K562 (cell line): ENCODE results near the gene EPB41L4A. TPM values are rescaled to one million over a fixed set of nuclear protein-coding genes. Genes with fewer than 3 reads are reported as not detected.

Experiments
- ATF6 ChIP-seq: sonication (generic); formaldehyde crosslinking; IDR thresholded peaks from 2 replicates; pipeline ENCODE4 v1.4.0; 2020; ENCODE audit warnings: mild to moderate bottlenecking, missing genetic modification reagents
- CREM ChIP-seq: IDR thresholded peaks from 2 replicates; pipeline ENCODE4 v1.6.1; 2014; ENCODE audit warnings: antibody characterized with exemption, low read depth
- E2F3 ChIP-seq: fragments of 250-450 bp; sonication (Bioruptor Pico); IDR thresholded peaks from 2 replicates; pipeline ENCODE4 v1.4.0; 2020; ENCODE audit warnings: mild to moderate bottlenecking
- ETS2 ChIP-seq: IDR thresholded peaks from 2 replicates; pipeline ENCODE4 v1.6.1; 2016; ENCODE audit warnings: borderline replicate concordance, missing genetic modification characterization, mild to moderate bottlenecking, moderate library complexity, missing compliant biosample characterization; ENCODE audit not compliant: poor library complexity, severe bottlenecking
- HIVEP1 ChIP-seq: fragments of 250-450 bp; sonication (Bioruptor Pico); IDR thresholded peaks from 2 replicates; pipeline ENCODE4 v1.4.0; 2020; ENCODE audit warnings: mild to moderate bottlenecking
- KAT7 ChIP-seq: sonication (generic); formaldehyde crosslinking; IDR thresholded peaks from 2 replicates; pipeline ENCODE4 v1.8.0; 2022; ENCODE audit warnings: missing genetic modification reagents, mild to moderate bottlenecking, borderline replicate concordance
- KLF16 ChIP-seq: IDR thresholded peaks from 2 replicates; pipeline ENCODE4 v1.6.1; 2016; ENCODE audit warnings: antibody characterized with exemption
- MIER1 ChIP-seq: fragments of 450-650 bp; IDR thresholded peaks from 2 replicates; pipeline ENCODE4 v1.6.1; 2016; ENCODE audit warnings: antibody characterized with exemption, mild to moderate bottlenecking, low read depth
- MYNN ChIP-seq, 2 experiments: sonication (generic); formaldehyde crosslinking in 1 of 2; IDR thresholded peaks; 2 replicates each; pipeline versions ENCODE4 v1.5.0 to v1.6.1; 2016 to 2020; ENCODE audit warnings: antibody characterized with exemption in 1 of 2, missing genetic modification reagents in 1 of 2
- RBM25 ChIP-seq: fragments of 200-400 bp; formaldehyde crosslinking; IDR thresholded peaks from 2 replicates; pipeline ENCODE4 v1.6.1; 2018; ENCODE audit warnings: low read length, low read depth, moderate library complexity; ENCODE audit not compliant: severe bottlenecking
- THRB ChIP-seq: fragments of 450-650 bp; formaldehyde crosslinking; conservative IDR thresholded peaks from 2 replicates; pipeline ENCODE4 v1.4.0; 2022; ENCODE audit warnings: mild to moderate bottlenecking, missing genetic modification characterization
- ZKSCAN1 ChIP-seq: fragments of 150-350 bp; IDR thresholded peaks from 2 replicates; pipeline ENCODE4 v1.6.1; 2016; ENCODE audit warnings: low read depth, low read length
- ZNF146 ChIP-seq: IDR thresholded peaks from one replicate; pipeline ENCODE4 v1.6.1; 2018; ENCODE audit warnings: missing compliant biosample characterization; ENCODE audit not compliant: unreplicated experiment
- ZNF24 ChIP-seq: fragments of 450-650 bp; IDR thresholded peaks from 2 replicates; pipeline ENCODE4 v1.6.1; 2016
- polyA plus RNA-seq, 8 experiments: library from polyadenylated mRNA; depleted of rRNA in 4 of 8; stranded (reverse) in 5 of 8; unstranded in 3 of 8; fragments of >200 nt; fragmentation: Nextera tagmentation in 2 of 8; fragmentation: Illumina TruSeq in 1 of 8; extraction: Ambion mirVana in 2 of 8; extraction: Trizol in 1 of 8; gene quantifications; 2 replicates each; pipeline versions ENCODE4 v1.2.1 to v1.2.3, GENCODE V29; 2011 to 2014; ENCODE audit warnings: inconsistent platforms in 1 of 8, missing spikeins in 1 of 8
- total RNA-seq, 7 experiments: library from RNA; depleted of rRNA in 6 of 7; stranded (reverse); fragments of >200 nt in 6 of 7; fragmentation: Illumina TruSeq in 2 of 7; extraction: Trizol in 2 of 7; gene quantifications; 2 replicates each; pipeline versions ENCODE4 v1.2.1 to v1.2.3, GENCODE V29; 2011 to 2021; ENCODE audit warnings: low replicate concordance in 1 of 7
- TF ChIP-seq, protein P1 (sequence below): fragments of 250-450 bp; sonication (Bioruptor Pico); IDR thresholded peaks from 2 replicates; pipeline ENCODE4 v1.4.0; 2020; ENCODE audit warnings: mild to moderate bottlenecking
- TF ChIP-seq, protein P2 (sequence below): fragments of 250-450 bp; sonication (Bioruptor Pico); IDR thresholded peaks from 2 replicates; pipeline ENCODE4 v1.5.0; 2021
- TF ChIP-seq, protein P3 (sequence below): sonication (generic); formaldehyde crosslinking; IDR thresholded peaks from 2 replicates; pipeline ENCODE4 v1.8.1; 2022; ENCODE audit warnings: missing genetic modification reagents
- TF ChIP-seq, protein P4 (sequence below): fragments of 450-650 bp; IDR thresholded peaks from 2 replicates; pipeline ENCODE4 v1.6.1; 2016; ENCODE audit warnings: antibody characterized with exemption

EPB41L4A gene
- total and polyA plus RNA-seq, 9 of the 15 experiments (the other 6 are each of a cell fraction or from before 2014, with no cell fraction given): 0.04 to 0.35 (median 0.12) TPM; not detected in 3

GRCh38 chr5:112160652-112161391 lies 258.3 kb downstream of the EPB41L4A start (continued):
- TF ChIP-seq KLF16: peak; percentile 73
- TF ChIP-seq, protein P1, sequence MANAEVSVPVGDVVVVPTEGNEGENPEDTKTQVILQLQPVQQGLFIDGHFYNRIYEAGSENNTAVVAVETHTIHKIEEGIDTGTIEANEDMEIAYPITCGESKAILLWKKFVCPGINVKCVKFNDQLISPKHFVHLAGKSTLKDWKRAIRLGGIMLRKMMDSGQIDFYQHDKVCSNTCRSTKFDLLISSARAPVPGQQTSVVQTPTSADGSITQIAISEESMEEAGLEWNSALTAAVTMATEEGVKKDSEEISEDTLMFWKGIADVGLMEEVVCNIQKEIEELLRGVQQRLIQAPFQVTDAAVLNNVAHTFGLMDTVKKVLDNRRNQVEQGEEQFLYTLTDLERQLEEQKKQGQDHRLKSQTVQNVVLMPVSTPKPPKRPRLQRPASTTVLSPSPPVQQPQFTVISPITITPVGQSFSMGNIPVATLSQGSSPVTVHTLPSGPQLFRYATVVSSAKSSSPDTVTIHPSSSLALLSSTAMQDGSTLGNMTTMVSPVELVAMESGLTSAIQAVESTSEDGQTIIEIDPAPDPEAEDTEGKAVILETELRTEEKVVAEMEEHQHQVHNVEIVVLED (CRISPR knock-in tag): peak; percentile 46; the same call in 1 of the 2 replicates
- 0 out of 2 replicates have a peak, but pooled peaks have one; percentile 58 for TF ChIP-seq ATF6 (CRISPR knock-in tag)
- no peak for TF ChIP-seq RBM25
- no peak for TF ChIP-seq MYNN (IDR thresholded peaks at IDR 0.05)
- TF ChIP-seq MYNN (CRISPR knock-in tag; IDR thresholded peaks at IDR 0.05): no peak
- peak; percentile 78; the same call in 1 of the 2 replicates for TF ChIP-seq KAT7 (CRISPR knock-in tag)
- TF ChIP-seq ZNF24: no peak; the same call in 1 of the 2 replicates
- 0 out of 2 replicates have a peak, but pooled peaks have one; percentile 13 for TF ChIP-seq E2F3 (CRISPR knock-in tag)
- TF ChIP-seq HIVEP1 (CRISPR knock-in tag): no peak
- peak; percentile 67; the same call in 1 of the 2 replicates for TF ChIP-seq THRB (CRISPR knock-in tag)
- TF ChIP-seq ZNF146: no peak
- TF ChIP-seq, protein P2, sequence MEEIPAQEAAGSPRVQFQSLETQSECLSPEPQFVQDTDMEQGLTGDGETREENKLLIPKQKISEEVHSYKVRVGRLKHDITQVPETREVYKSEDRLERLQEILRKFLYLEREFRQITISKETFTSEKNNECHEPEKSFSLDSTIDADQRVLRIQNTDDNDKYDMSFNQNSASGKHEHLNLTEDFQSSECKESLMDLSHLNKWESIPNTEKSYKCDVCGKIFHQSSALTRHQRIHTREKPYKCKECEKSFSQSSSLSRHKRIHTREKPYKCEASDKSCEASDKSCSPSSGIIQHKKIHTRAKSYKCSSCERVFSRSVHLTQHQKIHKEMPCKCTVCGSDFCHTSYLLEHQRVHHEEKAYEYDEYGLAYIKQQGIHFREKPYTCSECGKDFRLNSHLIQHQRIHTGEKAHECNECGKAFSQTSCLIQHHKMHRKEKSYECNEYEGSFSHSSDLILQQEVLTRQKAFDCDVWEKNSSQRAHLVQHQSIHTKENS: no peak
- TF ChIP-seq, protein P3, sequence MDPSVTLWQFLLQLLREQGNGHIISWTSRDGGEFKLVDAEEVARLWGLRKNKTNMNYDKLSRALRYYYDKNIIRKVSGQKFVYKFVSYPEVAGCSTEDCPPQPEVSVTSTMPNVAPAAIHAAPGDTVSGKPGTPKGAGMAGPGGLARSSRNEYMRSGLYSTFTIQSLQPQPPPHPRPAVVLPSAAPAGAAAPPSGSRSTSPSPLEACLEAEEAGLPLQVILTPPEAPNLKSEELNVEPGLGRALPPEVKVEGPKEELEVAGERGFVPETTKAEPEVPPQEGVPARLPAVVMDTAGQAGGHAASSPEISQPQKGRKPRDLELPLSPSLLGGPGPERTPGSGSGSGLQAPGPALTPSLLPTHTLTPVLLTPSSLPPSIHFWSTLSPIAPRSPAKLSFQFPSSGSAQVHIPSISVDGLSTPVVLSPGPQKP (CRISPR knock-in tag): no peak
- TF ChIP-seq, protein P4, sequence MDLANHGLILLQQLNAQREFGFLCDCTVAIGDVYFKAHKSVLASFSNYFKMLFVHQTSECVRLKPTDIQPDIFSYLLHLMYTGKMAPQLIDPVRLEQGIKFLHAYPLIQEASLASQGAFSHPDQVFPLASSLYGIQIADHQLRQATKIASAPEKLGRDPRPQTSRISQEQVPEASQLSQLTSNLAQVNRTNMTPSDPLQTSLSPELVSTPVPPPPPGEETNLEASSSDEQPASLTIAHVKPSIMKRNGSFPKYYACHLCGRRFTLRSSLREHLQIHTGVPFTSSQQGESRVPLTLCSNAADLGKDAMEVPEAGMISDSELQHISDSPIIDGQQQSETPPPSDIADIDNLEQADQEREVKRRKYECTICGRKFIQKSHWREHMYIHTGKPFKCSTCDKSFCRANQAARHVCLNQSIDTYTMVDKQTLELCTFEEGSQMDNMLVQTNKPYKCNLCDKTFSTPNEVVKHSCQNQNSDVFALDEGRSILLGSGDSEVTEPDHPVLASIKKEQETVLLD: no peak
- TF ChIP-seq ETS2 (tag): no peak
- 0 out of 2 replicates have a peak, but pooled peaks have one; percentile 44 for TF ChIP-seq ZKSCAN1
- TF ChIP-seq CREM: peak; percentile 73
- 0 out of 2 replicates have a peak, but pooled peaks have one; percentile 64 for TF ChIP-seq MIER1
